ENCODE data around the gene ATP5PD. TPM values are rescaled to one million over a fixed set of nuclear protein-coding genes. Genes with fewer than 3 reads are reported as not detected.
"Not testable (repeated sequence)": the region's sequence is repeated elsewhere in the genome, so short reads cannot be mapped to it uniquely, and the experiment has no call there.

ATP5PD gene
- total RNA-seq, 1 experiment from 2014 or later: 413 TPM

GRCh38 chr17:75008373-75008772 lies 38.4 kb downstream of the ATP5PD start:
- ATAC-seq (no peak), DNase-seq (ENCODE audit: low read depth, low spot score) (no peak)
- TF ChIP-seq POLR2AphosphoS5 (IDR thresholded peaks at IDR 0.05; ENCODE audit: low read depth, low read length): no peak
- TF ChIP-seq, protein P1, sequence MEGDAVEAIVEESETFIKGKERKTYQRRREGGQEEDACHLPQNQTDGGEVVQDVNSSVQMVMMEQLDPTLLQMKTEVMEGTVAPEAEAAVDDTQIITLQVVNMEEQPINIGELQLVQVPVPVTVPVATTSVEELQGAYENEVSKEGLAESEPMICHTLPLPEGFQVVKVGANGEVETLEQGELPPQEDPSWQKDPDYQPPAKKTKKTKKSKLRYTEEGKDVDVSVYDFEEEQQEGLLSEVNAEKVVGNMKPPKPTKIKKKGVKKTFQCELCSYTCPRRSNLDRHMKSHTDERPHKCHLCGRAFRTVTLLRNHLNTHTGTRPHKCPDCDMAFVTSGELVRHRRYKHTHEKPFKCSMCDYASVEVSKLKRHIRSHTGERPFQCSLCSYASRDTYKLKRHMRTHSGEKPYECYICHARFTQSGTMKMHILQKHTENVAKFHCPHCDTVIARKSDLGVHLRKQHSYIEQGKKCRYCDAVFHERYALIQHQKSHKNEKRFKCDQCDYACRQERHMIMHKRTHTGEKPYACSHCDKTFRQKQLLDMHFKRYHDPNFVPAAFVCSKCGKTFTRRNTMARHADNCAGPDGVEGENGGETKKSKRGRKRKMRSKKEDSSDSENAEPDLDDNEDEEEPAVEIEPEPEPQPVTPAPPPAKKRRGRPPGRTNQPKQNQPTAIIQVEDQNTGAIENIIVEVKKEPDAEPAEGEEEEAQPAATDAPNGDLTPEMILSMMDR (IDR thresholded peaks at IDR 0.05): no peak
- TF ChIP-seq TCF7L2 (IDR thresholded peaks at IDR 0.05; ENCODE audit: low read depth, low read length): no peak
- TF ChIP-seq SIN3A (IDR thresholded peaks at IDR 0.05; ENCODE audit: borderline replicate concordance, insufficient read depth, low read depth, low read length): no peak
- TF ChIP-seq, protein P2, sequence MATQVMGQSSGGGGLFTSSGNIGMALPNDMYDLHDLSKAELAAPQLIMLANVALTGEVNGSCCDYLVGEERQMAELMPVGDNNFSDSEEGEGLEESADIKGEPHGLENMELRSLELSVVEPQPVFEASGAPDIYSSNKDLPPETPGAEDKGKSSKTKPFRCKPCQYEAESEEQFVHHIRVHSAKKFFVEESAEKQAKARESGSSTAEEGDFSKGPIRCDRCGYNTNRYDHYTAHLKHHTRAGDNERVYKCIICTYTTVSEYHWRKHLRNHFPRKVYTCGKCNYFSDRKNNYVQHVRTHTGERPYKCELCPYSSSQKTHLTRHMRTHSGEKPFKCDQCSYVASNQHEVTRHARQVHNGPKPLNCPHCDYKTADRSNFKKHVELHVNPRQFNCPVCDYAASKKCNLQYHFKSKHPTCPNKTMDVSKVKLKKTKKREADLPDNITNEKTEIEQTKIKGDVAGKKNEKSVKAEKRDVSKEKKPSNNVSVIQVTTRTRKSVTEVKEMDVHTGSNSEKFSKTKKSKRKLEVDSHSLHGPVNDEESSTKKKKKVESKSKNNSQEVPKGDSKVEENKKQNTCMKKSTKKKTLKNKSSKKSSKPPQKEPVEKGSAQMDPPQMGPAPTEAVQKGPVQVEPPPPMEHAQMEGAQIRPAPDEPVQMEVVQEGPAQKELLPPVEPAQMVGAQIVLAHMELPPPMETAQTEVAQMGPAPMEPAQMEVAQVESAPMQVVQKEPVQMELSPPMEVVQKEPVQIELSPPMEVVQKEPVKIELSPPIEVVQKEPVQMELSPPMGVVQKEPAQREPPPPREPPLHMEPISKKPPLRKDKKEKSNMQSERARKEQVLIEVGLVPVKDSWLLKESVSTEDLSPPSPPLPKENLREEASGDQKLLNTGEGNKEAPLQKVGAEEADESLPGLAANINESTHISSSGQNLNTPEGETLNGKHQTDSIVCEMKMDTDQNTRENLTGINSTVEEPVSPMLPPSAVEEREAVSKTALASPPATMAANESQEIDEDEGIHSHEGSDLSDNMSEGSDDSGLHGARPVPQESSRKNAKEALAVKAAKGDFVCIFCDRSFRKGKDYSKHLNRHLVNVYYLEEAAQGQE (IDR thresholded peaks at IDR 0.05; ENCODE audit: insufficient read depth in 1 of 2, low read depth in 2 of 2, low read length in 1 of 2): no peak
- no peak overlapping the region for H3K27ac ChIP-seq (ENCODE audit: low read length)
- H3K27me3 ChIP-seq (ENCODE audit: control insufficient read depth, insufficient read depth, low read length): no peaks in the 10 kb centered on the region
- H3K36me3 ChIP-seq (ENCODE audit: control insufficient read depth, insufficient read depth, low read length): peaks cover 3% of the 10 kb centered on the region; the same call in 1 of the 2 replicates
- no TSS peak for BruUV-seq (replicated peaks)
- H3K4me3 ChIP-seq (ENCODE audit: low read depth in 2 of 2, low read length in 2 of 2): no peak overlapping the region
- no peaks in the 10 kb centered on the region for H3K9me3 ChIP-seq (ENCODE audit: control insufficient read depth, insufficient read depth, low read depth, low read length)
- peaks cover 15% of the 10 kb centered on the region for H3K4me1 ChIP-seq (ENCODE audit: control insufficient read depth, insufficient read depth, low read length)
- intact Hi-C loops (cut with micrococcal nuclease; ENCODE audit: unreplicated experiment) (loop anchor here (5.0 kb wide), 1 partner anchor 46 kb away; no protein-coding TSS in a partner anchor), in situ Hi-C loops (cut with HindIII; ENCODE audit: low pct_unique_long_range_greater_than_20kb, low sequenced_read_pairs) (no loop called here)
- ChIA-PET CTCF (interaction anchor here (0.7 to 2.0 kb wide), 4 partner anchors 28 to 128 kb away, joined by 3 to 10 read pairs (median 6); no protein-coding TSS in a partner anchor), POLR2A (interaction anchor here (0.8 kb wide), 1 partner anchor 21 kb away, joined by 3 read pairs; the partner anchor contains the start of gene CDR2L)

- Histone ChIP-seq H3K36me3 (ENCODE audit: control insufficient read depth, insufficient read depth, low read length) (no peaks in the 10 kb centered on the region), H3K9me3 (ENCODE audit: control insufficient read depth, insufficient read depth, low read depth, low read length) (no peaks in the 10 kb centered on the region), H3K4me3 (ENCODE audit: low read depth in 2 of 2, low read length in 2 of 2) (no peak overlapping the region), H3K27me3 (ENCODE audit: control insufficient read depth, insufficient read depth, low read length) (no peaks in the 10 kb centered on the region), H3K27ac (ENCODE audit: low read length) (no peak overlapping the region), H3K4me1 (ENCODE audit: control insufficient read depth, insufficient read depth, low read length) (peaks cover 7% of the 10 kb centered on the region)
- ATAC-seq (no peak), DNase-seq (ENCODE audit: low read depth, low spot score) (no peak)
- CTCF ChIA-PET: interaction anchor here (0.6 to 2.0 kb wide), 2 partner anchors 37 to 45 kb away, joined by 3 to 10 read pairs; no protein-coding TSS in a partner anchor
- intact Hi-C loops (cut with micrococcal nuclease; ENCODE audit: unreplicated experiment) (loop anchor here (5.0 kb wide), 1 partner anchor 44 kb away; no protein-coding TSS in a partner anchor), in situ Hi-C loops (cut with HindIII; ENCODE audit: low pct_unique_long_range_greater_than_20kb, low sequenced_read_pairs) (no loop called here)
- no TSS peak for BruUV-seq (replicated peaks)
- TF ChIP-seq, protein P1 (IDR thresholded peaks at IDR 0.05): no peak
- TF ChIP-seq, protein P2 (IDR thresholded peaks at IDR 0.05; ENCODE audit: insufficient read depth in 1 of 2, low read depth in 2 of 2, low read length in 1 of 2): no peak
- TF ChIP-seq POLR2AphosphoS5 (IDR thresholded peaks at IDR 0.05; ENCODE audit: low read depth, low read length) (no peak), TCF7L2 (IDR thresholded peaks at IDR 0.05; ENCODE audit: low read depth, low read length) (no peak), SIN3A (IDR thresholded peaks at IDR 0.05; ENCODE audit: borderline replicate concordance, insufficient read depth, low read depth, low read length) (no peak)
- POLR2A ChIA-PET: interaction anchor here (0.7 kb wide), 1 partner anchor 19 kb away, joined by 3 read pairs; no protein-coding TSS in a partner anchor
Measured at GRCh38 chr17:75006653-75007052, 40.1 kb downstream of the ATP5PD start.

GRCh38 chr17:75006084-75006483 lies 40.7 kb downstream of the ATP5PD start:
- H3K36me3 ChIP-seq (ENCODE audit: control insufficient read depth, insufficient read depth, low read length); H3K9me3 ChIP-seq (ENCODE audit: control insufficient read depth, insufficient read depth, low read depth, low read length); ATAC-seq; BruUV-seq (replicated peaks); H3K4me1 ChIP-seq (ENCODE audit: control insufficient read depth, insufficient read depth, low read length); H3K27ac ChIP-seq (ENCODE audit: low read length); in situ Hi-C loops (cut with HindIII; ENCODE audit: low pct_unique_long_range_greater_than_20kb, low sequenced_read_pairs); DNase-seq (ENCODE audit: low read depth, low spot score); H3K4me3 ChIP-seq (ENCODE audit: low read depth in 2 of 2, low read length in 2 of 2); H3K27me3 ChIP-seq (ENCODE audit: control insufficient read depth, insufficient read depth, low read length): not testable (repeated sequence)
- POLR2A ChIA-PET: interaction anchor here (0.7 kb wide), 1 partner anchor 18 kb away, joined by 3 read pairs; no protein-coding TSS in a partner anchor
- CTCF ChIA-PET: interaction anchor here (2.0 kb wide), 1 partner anchor 45 kb away, joined by 10 read pairs; no protein-coding TSS in a partner anchor
- intact Hi-C loops (cut with micrococcal nuclease; ENCODE audit: unreplicated experiment): loop anchor here (5.0 kb wide), 1 partner anchor 44 kb away; no protein-coding TSS in a partner anchor

All from Panc1 (cell line).